CD8-positive, alpha-beta memory T cell (primary cell): ENCODE data around the gene MLLT10. TPM values are rescaled to one million over a fixed set of nuclear protein-coding genes. Genes with fewer than 3 reads are reported as not detected.

Experiments used
- CTCF ChIA-PET: fragments of 350-600 bp; sonication (Branson Sonifier 250); formaldehyde crosslinking; loops from one replicate; lab custom pipeline; 2021; ENCODE audit warnings: antibody characterized with exemption; lab: Charles Lee
- POLR2A ChIA-PET: fragments of 350-600 bp; sonication (Branson Sonifier 250); formaldehyde crosslinking; loops from one replicate; lab custom pipeline; 2021; ENCODE audit warnings: antibody characterized with exemption; lab: Charles Lee
- DNase-seq, 5 donors: peaks; one replicate each; pipeline versions ENCODE4 v3.0.0 to v3.0.0-alpha.2; 2020 to 2022; ENCODE audit warnings: mixed read lengths in 1 of 5
- H3K27ac ChIP-seq: one replicate; pipeline ENCODE4 v1.7.0; 2013; ENCODE audit warnings: low read depth, mild to moderate bottlenecking, low read length, moderate library complexity
- H3K27me3 ChIP-seq: 2 replicates; pipeline ENCODE4 v1.7.0; 2013; ENCODE audit warnings: low read length, mild to moderate bottlenecking; ENCODE audit not compliant: insufficient read depth, poor library complexity, severe bottlenecking
- H3K36me3 ChIP-seq: 2 replicates; pipeline ENCODE4 v1.7.0; 2013; ENCODE audit warnings: mild to moderate bottlenecking, low read length, moderate library complexity; ENCODE audit not compliant: insufficient read depth
- H3K4me1 ChIP-seq: 2 replicates; pipeline ENCODE4 v1.7.0; 2013; ENCODE audit warnings: mild to moderate bottlenecking, low read length, moderate library complexity; ENCODE audit not compliant: insufficient read depth
- H3K4me3 ChIP-seq: 2 replicates; pipeline ENCODE4 v1.7.0; 2013; ENCODE audit warnings: mild to moderate bottlenecking, low read length
- H3K9me3 ChIP-seq: 2 replicates; pipeline ENCODE4 v1.7.0; 2013; ENCODE audit warnings: mild to moderate bottlenecking, low read length
- H3K27ac Mint-ChIP-seq, 8 donors: one replicate each; pipeline ENCODE4 v1.8.0; 2020 to 2021; ENCODE audit warnings: mixed read lengths in 8 of 8, mild to moderate bottlenecking in 6 of 8, inconsistent platforms in 3 of 8, moderate library complexity in 3 of 8
- H3K27me3 Mint-ChIP-seq, 2 donors: one replicate each; pipeline ENCODE4 v1.8.0; 2020 to 2021; ENCODE audit warnings: mixed read lengths in 2 of 2, mild to moderate bottlenecking in 1 of 2, moderate library complexity in 1 of 2
- H3K36me3 Mint-ChIP-seq, 3 donors: one replicate each; pipeline ENCODE4 v1.8.0; 2020 to 2021; ENCODE audit warnings: mixed read lengths in 3 of 3, inconsistent platforms in 1 of 3, mild to moderate bottlenecking in 1 of 3
- H3K4me1 Mint-ChIP-seq, 3 donors: one replicate each; pipeline ENCODE4 v1.8.0; 2020 to 2021; ENCODE audit warnings: mixed read lengths in 3 of 3, inconsistent platforms in 1 of 3, mild to moderate bottlenecking in 1 of 3
- H3K4me3 Mint-ChIP-seq, 7 donors: one replicate each; pipeline ENCODE4 v1.8.0; 2020 to 2021; ENCODE audit warnings: mixed read lengths in 7 of 7, mild to moderate bottlenecking in 6 of 7, moderate library complexity in 4 of 7, inconsistent platforms in 2 of 7
- H3K9me3 Mint-ChIP-seq, 5 donors: one replicate each; pipeline ENCODE4 v1.8.0; 2020 to 2022; ENCODE audit warnings: mixed read lengths in 5 of 5, mild to moderate bottlenecking in 3 of 5, moderate library complexity in 2 of 5, inconsistent platforms in 1 of 5
- polyA plus RNA-seq: library from polyadenylated mRNA; unstranded; fragments of 300-500 nt; fragmentation: Illumina TruSeq; gene quantifications from one replicate; pipeline ENCODE4 v1.2.3, GENCODE V29; 2021
- total RNA-seq, 2 experiments: library from RNA; stranded (reverse); gene quantifications; one replicate each; pipeline ENCODE4 v1.2.3, GENCODE V29; 2021

The MLLT10 gene
- total and polyA plus RNA-seq, 3 experiments from 2014 or later: 7.4 to 37.2 (median 35.6) TPM

GRCh38 chr10:21724020-21724589 is 190.1 kb downstream of the MLLT10 start:
- H3K4me3 Mint-ChIP-seq: no peak overlapping the region
- H3K36me3 ChIP-seq: peaks cover 6% of the 10 kb centered on the region
- H3K4me1 ChIP-seq: peaks cover 12% of the 10 kb centered on the region
- no peak overlapping the region for H3K4me3 ChIP-seq
- peaks cover 0 to 53% (median 10%) of the 10 kb centered on the region in 3 donors for H3K36me3 Mint-ChIP-seq
- no peaks in the 10 kb centered on the region for H3K9me3 Mint-ChIP-seq
- no peak overlapping the region for H3K27ac ChIP-seq
- H3K4me1 Mint-ChIP-seq: peaks cover 25 to 47% (median 45%) of the 10 kb centered on the region in 3 donors
- no peaks in the 10 kb centered on the region for H3K9me3 ChIP-seq
- no peaks in the 10 kb centered on the region for H3K27me3 Mint-ChIP-seq
- H3K27me3 ChIP-seq: no peaks in the 10 kb centered on the region
- peak overlapping the region in 1 of 8 donors; percentile 17 for H3K27ac Mint-ChIP-seq
- CTCF ChIA-PET: interaction anchor here (1.5 kb wide), 1 partner anchor 229 kb away, joined by 6 read pairs; no protein-coding TSS in a partner anchor
- POLR2A ChIA-PET: no interaction called here
- no peak for DNase-seq

GRCh38 chr10:21724687-21725367 is 190.8 kb downstream of the MLLT10 start:
- Histone ChIP-seq H3K4me3 (no peak overlapping the region), H3K9me3 (no peaks in the 10 kb centered on the region), H3K36me3 (peaks cover 6% of the 10 kb centered on the region), H3K27me3 (no peaks in the 10 kb centered on the region), H3K4me1 (peaks cover 12% of the 10 kb centered on the region), H3K27ac (no peak overlapping the region)
- Mint-ChIP-seq H3K27me3 (no peaks in the 10 kb centered on the region), H3K4me3 (no peak overlapping the region), H3K9me3 (no peaks in the 10 kb centered on the region), H3K4me1 (peaks cover 25 to 44% (median 43%) of the 10 kb centered on the region in 3 donors), H3K36me3 (peaks cover 0 to 51% (median 10%) of the 10 kb centered on the region in 3 donors), H3K27ac (peak overlapping the region in 2 of 8 donors; percentile 17 to 47)
- peak in 4 of 5 donors; percentile 19 to 66 (median 31) for DNase-seq
- CTCF ChIA-PET: interaction anchor here (1.0 to 1.5 kb wide), 3 partner anchors 9 to 231 kb away, joined by 3 to 6 read pairs (median 3); no protein-coding TSS in a partner anchor
- POLR2A ChIA-PET: interaction anchor here (0.6 kb wide), 1 partner anchor 198 kb away, joined by 3 read pairs; no protein-coding TSS in a partner anchor

GRCh38 chr10:21726601-21727225 is 192.7 kb downstream of the MLLT10 start:
- Mint-ChIP-seq H3K27ac (no peak overlapping the region), H3K9me3 (no peaks in the 10 kb centered on the region), H3K4me1 (peaks cover 25 to 43% (median 37%) of the 10 kb centered on the region in 3 donors), H3K27me3 (no peaks in the 10 kb centered on the region), H3K36me3 (peaks cover 0 to 53% (median 12%) of the 10 kb centered on the region in 3 donors), H3K4me3 (no peak overlapping the region)
- Histone ChIP-seq H3K27me3 (no peaks in the 10 kb centered on the region), H3K27ac (no peak overlapping the region), H3K9me3 (no peaks in the 10 kb centered on the region), H3K36me3 (peaks cover 6% of the 10 kb centered on the region), H3K4me1 (peaks cover 12% of the 10 kb centered on the region), H3K4me3 (no peak overlapping the region)
- ChIA-PET CTCF (no interaction called here), POLR2A (no interaction called here)
- DNase-seq: no peak

GRCh38 chr10:21727452-21728168 is 193.6 kb downstream of the MLLT10 start:
- no peak overlapping the region for H3K27ac ChIP-seq
- ChIA-PET POLR2A (no interaction called here), CTCF (no interaction called here)
- H3K36me3 Mint-ChIP-seq: peaks cover 0 to 55% (median 12%) of the 10 kb centered on the region in 3 donors
- H3K4me3 Mint-ChIP-seq: no peak overlapping the region
- no peaks in the 10 kb centered on the region for H3K9me3 Mint-ChIP-seq
- H3K4me1 ChIP-seq: peaks cover 12% of the 10 kb centered on the region
- no peaks in the 10 kb centered on the region for H3K27me3 Mint-ChIP-seq
- no peak overlapping the region for H3K4me3 ChIP-seq
- H3K27me3 ChIP-seq: no peaks in the 10 kb centered on the region
- DNase-seq: no peak
- no peaks in the 10 kb centered on the region for H3K9me3 ChIP-seq
- peaks cover 24 to 43% (median 41%) of the 10 kb centered on the region in 3 donors for H3K4me1 Mint-ChIP-seq
- H3K27ac Mint-ChIP-seq: peak overlapping the region in 2 of 8 donors; percentile 17 to 48
- peaks cover 6% of the 10 kb centered on the region for H3K36me3 ChIP-seq

- Histone ChIP-seq H3K4me3 (no peak overlapping the region), H3K4me1 (peaks cover 12% of the 10 kb centered on the region), H3K9me3 (no peaks in the 10 kb centered on the region), H3K27me3 (no peaks in the 10 kb centered on the region), H3K27ac (no peak overlapping the region), H3K36me3 (peaks cover 7% of the 10 kb centered on the region)
- Mint-ChIP-seq H3K4me3 (no peak overlapping the region), H3K9me3 (no peaks in the 10 kb centered on the region), H3K27me3 (no peaks in the 10 kb centered on the region), H3K36me3 (peaks cover 0 to 58% (median 12%) of the 10 kb centered on the region in 3 donors), H3K27ac (peak overlapping the region in 1 of 8 donors; percentile 26), H3K4me1 (peaks cover 24 to 36% (median 36%) of the 10 kb centered on the region in 3 donors)
- POLR2A ChIA-PET: interaction anchor here (0.5 kb wide), 1 partner anchor 175 kb away, joined by 10 read pairs; no protein-coding TSS in a partner anchor
- no peak for DNase-seq
- CTCF ChIA-PET: no interaction called here
Measured at GRCh38 chr10:21728618-21729017, 194.6 kb downstream of the MLLT10 start.

GRCh38 chr10:21732067-21732772 is 198.2 kb downstream of the MLLT10 start:
- no peak overlapping the region for H3K27ac ChIP-seq
- peak in 2 of 5 donors; percentile 21 to 22 for DNase-seq

GRCh38 chr10:21733710-21734109 is 199.7 kb downstream of the MLLT10 start:
- DNase-seq: no peak
- peaks cover 12% of the 10 kb centered on the region for H3K36me3 ChIP-seq
- ChIA-PET POLR2A (no interaction called here), CTCF (interaction anchor here (0.7 kb wide), 1 partner anchor 8 kb away, joined by 3 read pairs; no protein-coding TSS in a partner anchor)
- H3K9me3 ChIP-seq: no peaks in the 10 kb centered on the region
- no peak overlapping the region for H3K27ac Mint-ChIP-seq
- H3K36me3 Mint-ChIP-seq: peaks cover 3 to 70% (median 12%) of the 10 kb centered on the region in 3 donors
- H3K27ac ChIP-seq: no peak overlapping the region
- no peaks in the 10 kb centered on the region for H3K9me3 Mint-ChIP-seq
- no peak overlapping the region for H3K4me3 ChIP-seq
- no peak overlapping the region for H3K4me3 Mint-ChIP-seq
- peaks cover 27 to 33% (median 28%) of the 10 kb centered on the region in 3 donors for H3K4me1 Mint-ChIP-seq
- H3K27me3 Mint-ChIP-seq: no peaks in the 10 kb centered on the region
- no peaks in the 10 kb centered on the region for H3K27me3 ChIP-seq
- H3K4me1 ChIP-seq: peaks cover 17% of the 10 kb centered on the region

More at GRCh38 chr10:21732067-21732772, 198.2 kb downstream of the MLLT10 start:
- H3K27me3 ChIP-seq: no peaks in the 10 kb centered on the region
- H3K27me3 Mint-ChIP-seq: no peaks in the 10 kb centered on the region
- H3K36me3 Mint-ChIP-seq: peaks cover 3 to 70% (median 14%) of the 10 kb centered on the region in 3 donors
- H3K9me3 Mint-ChIP-seq: no peaks in the 10 kb centered on the region
- H3K36me3 ChIP-seq: peaks cover 17% of the 10 kb centered on the region
- H3K4me1 ChIP-seq: peaks cover 16% of the 10 kb centered on the region
- H3K4me3 ChIP-seq: no peak overlapping the region
- POLR2A ChIA-PET: no interaction called here
- CTCF ChIA-PET: interaction anchor here (0.8 to 1.6 kb wide), 8 partner anchors 12 to 237 kb away, joined by 3 to 5 read pairs (median 4); no protein-coding TSS in a partner anchor
- H3K4me1 Mint-ChIP-seq: peaks cover 27 to 33% (median 31%) of the 10 kb centered on the region in 3 donors
- H3K9me3 ChIP-seq: no peaks in the 10 kb centered on the region
- no peak overlapping the region for H3K4me3 Mint-ChIP-seq
- peak overlapping the region in 1 of 8 donors; percentile 29 for H3K27ac Mint-ChIP-seq
